GM23338 (cell line): Measurements from ENCODE around the gene ETFBKMT. TPM values are rescaled to one million over a fixed set of nuclear protein-coding genes. Genes with fewer than 3 reads are reported as not detected.

Experiments
- ATAC-seq: fragments of 200-7000 bp; cut with Tn5 transposase; 3 replicates; pipeline ENCODE4 v1.9.1; 2020
- DNase-seq: peaks from one replicate; pipeline ENCODE4 v3.0.0-alpha.2; 2015; ENCODE audit warnings: low spot score
- H2AFZ ChIP-seq: fragments of 200-600 bp; sonication (generic); 2 replicates; pipeline ENCODE4 v1.8.0; 2016; ENCODE audit warnings: antibody characterized with exemption, mild to moderate bottlenecking, moderate library complexity
- H3F3A ChIP-seq: fragments of 200-600 bp; sonication (generic); replicated peaks from 2 replicates; pipeline ENCODE4 v1.8.0; 2017; ENCODE audit warnings: antibody characterized with exemption, mixed run types, low read depth
- H3K27ac ChIP-seq: fragments of 200-600 bp; sonication (generic); 2 replicates; pipeline ENCODE4 v1.6.1; 2016; ENCODE audit warnings: low read depth
- H3K27me3 ChIP-seq: fragments of 200-600 bp; sonication (generic); 2 replicates; pipeline ENCODE4 v1.8.0; 2016; ENCODE audit warnings: mild to moderate bottlenecking, mixed run types, moderate library complexity; ENCODE audit not compliant: insufficient read depth
- H3K36me3 ChIP-seq: fragments of 200-600 bp; sonication (generic); 2 replicates; pipeline ENCODE4 v1.8.0; 2016; ENCODE audit warnings: mild to moderate bottlenecking; ENCODE audit not compliant: insufficient read depth
- H3K4me1 ChIP-seq: fragments of 200-600 bp; sonication (generic); 2 replicates; pipeline ENCODE4 v1.8.0; 2016; ENCODE audit warnings: mild to moderate bottlenecking, moderate library complexity; ENCODE audit not compliant: insufficient read depth
- H3K4me2 ChIP-seq: fragments of 200-600 bp; sonication (generic); 2 replicates; pipeline ENCODE4 v1.7.1; 2017; ENCODE audit warnings: mixed run types
- H3K4me3 ChIP-seq: fragments of 200-600 bp; sonication (generic); 2 replicates; pipeline ENCODE4 v1.6.1; 2016; ENCODE audit warnings: mixed run types
- H3K79me2 ChIP-seq: fragments of 200-600 bp; sonication (generic); replicated peaks from 2 replicates; pipeline ENCODE4 v1.8.0; 2017; ENCODE audit warnings: mild to moderate bottlenecking; ENCODE audit not compliant: insufficient read depth
- H3K9me2 ChIP-seq: fragments of 200-600 bp; sonication (generic); 2 replicates; pipeline ENCODE4 v1.8.0; 2017; ENCODE audit not compliant: insufficient read depth
- H4K20me1 ChIP-seq: fragments of 200-600 bp; sonication (generic); replicated peaks from 2 replicates; pipeline ENCODE4 v1.8.0; 2017; ENCODE audit warnings: mild to moderate bottlenecking; ENCODE audit not compliant: insufficient read depth
- H3K27ac Mint-ChIP-seq: 2 replicates; pipeline ENCODE4 v1.8.0; 2020; ENCODE audit warnings: inconsistent platforms, mild to moderate bottlenecking, moderate library complexity, mixed read lengths
- H3K27me3 Mint-ChIP-seq: 3 replicates; pipeline ENCODE4 v1.8.0; 2022; ENCODE audit warnings: low read depth, mild to moderate bottlenecking, moderate library complexity, mixed read lengths, inconsistent platforms; ENCODE audit not compliant: insufficient read depth, poor library complexity
- H3K36me3 Mint-ChIP-seq: 3 replicates; pipeline ENCODE4 v1.8.0; 2021; ENCODE audit warnings: low read depth, mild to moderate bottlenecking, inconsistent platforms, moderate library complexity, mixed read lengths
- H3K4me1 Mint-ChIP-seq: 3 replicates; pipeline ENCODE4 v1.8.0; 2020; ENCODE audit warnings: mild to moderate bottlenecking, inconsistent platforms, mixed read lengths
- H3K4me3 Mint-ChIP-seq: 3 replicates; pipeline ENCODE4 v1.8.0; 2021; ENCODE audit warnings: moderate library complexity, mild to moderate bottlenecking, inconsistent platforms, mixed read lengths
- H3K9me3 Mint-ChIP-seq: 3 replicates; pipeline ENCODE4 v1.8.0; 2020; ENCODE audit warnings: moderate library complexity, mild to moderate bottlenecking, inconsistent platforms, mixed read lengths
- CTCF ChIP-seq, 2 experiments: fragments of 200-600 bp in 1 of 2; sonication (generic) in 1 of 2; conservative IDR thresholded peaks; 2 replicates each; pipeline versions ENCODE4 v1.5.1 to v1.6.1; 2016 to 2017; ENCODE audit warnings: antibody characterized with exemption in 2 of 2, low read depth in 2 of 2, mild to moderate bottlenecking in 2 of 2, moderate library complexity in 1 of 2
- ETS1 ChIP-seq: IDR thresholded peaks from 2 replicates; pipeline ENCODE4 v1.6.1; 2016; ENCODE audit warnings: antibody characterized with exemption
- EZH2 ChIP-seq: fragments of 200-600 bp; sonication (generic); IDR thresholded peaks from one replicate; pipeline ENCODE4 v1.8.0; 2017; ENCODE audit warnings: antibody characterized with exemption, mild to moderate bottlenecking, low read depth; ENCODE audit not compliant: unreplicated experiment
- JUNB ChIP-seq: IDR thresholded peaks from one replicate; pipeline ENCODE4 v1.6.1; 2016; ENCODE audit warnings: antibody characterized with exemption; ENCODE audit not compliant: unreplicated experiment
- NANOG ChIP-seq: IDR thresholded peaks from 2 replicates; pipeline ENCODE4 v1.6.1; 2016; ENCODE audit warnings: antibody characterized with exemption, borderline replicate concordance
- REST ChIP-seq: IDR thresholded peaks from one replicate; pipeline ENCODE4 v1.6.1; 2018; ENCODE audit warnings: antibody characterized with exemption; ENCODE audit not compliant: unreplicated experiment
- STAT1 ChIP-seq: IDR thresholded peaks from one replicate; pipeline ENCODE4 v1.6.1; 2016; ENCODE audit warnings: antibody characterized with exemption; ENCODE audit not compliant: unreplicated experiment
- ZNF114 ChIP-seq: fragments of 250-450 bp; sonication (Bioruptor Pico); IDR thresholded peaks from 2 replicates; pipeline ENCODE4 v1.5.0; 2020; ENCODE audit warnings: mild to moderate bottlenecking, moderate library complexity
- ZNF462 ChIP-seq: fragments of 250-450 bp; sonication (Bioruptor Pico); IDR thresholded peaks from 2 replicates; pipeline ENCODE4 v1.5.0; 2020; ENCODE audit warnings: mild to moderate bottlenecking, moderate library complexity
- polyA plus RNA-seq: library from polyadenylated mRNA; unstranded; fragments of >200 nt; fragmentation: Nextera tagmentation; extraction: Ambion mirVana; gene quantifications from 2 replicates; pipeline ENCODE4 v1.2.1, GENCODE V29; 2016
- total RNA-seq: library from RNA; depleted of rRNA; stranded (reverse); fragments of >200 nt; shearing (Covaris generic); gene quantifications from 2 replicates; pipeline ENCODE4 v1.2.3, GENCODE V29; 2014

The ETFBKMT gene
- total and polyA plus RNA-seq, 2 experiments from 2014 or later, result 0.79 to 3.2 TPM

- no peaks in the 10 kb centered on the region for H4K20me1 ChIP-seq
- H3K4me2 ChIP-seq, result no peak overlapping the region
- H3K4me3 Mint-ChIP-seq, result no peak overlapping the region
- no peaks in the 10 kb centered on the region for H3F3A ChIP-seq
- H3K27ac Mint-ChIP-seq, result no peak overlapping the region
- no peaks in the 10 kb centered on the region for H3K36me3 ChIP-seq
- H2AFZ ChIP-seq, result no peak overlapping the region
- no peak overlapping the region for H3K27ac ChIP-seq
- H3K79me2 ChIP-seq, result no peaks in the 10 kb centered on the region
- no peaks in the 10 kb centered on the region for H3K4me1 ChIP-seq
- no peak overlapping the region for H3K4me3 ChIP-seq
- H3K27me3 ChIP-seq, result no peaks in the 10 kb centered on the region
- peak; percentile 40 to 67 for TF ChIP-seq CTCF (conservative IDR thresholded peaks at IDR 0.05; ENCODE audit: low read depth in 2 of 2)
- no peak for TF ChIP-seq ZNF462 (CRISPR knock-in tag)
- peak; percentile 70 for ATAC-seq
- H3K9me3 Mint-ChIP-seq, result no peaks in the 10 kb centered on the region; the same call in 2 of the 3 replicates
- no peaks in the 10 kb centered on the region for H3K4me1 Mint-ChIP-seq
- no peaks in the 10 kb centered on the region for H3K9me2 ChIP-seq
- H3K27me3 Mint-ChIP-seq, result peaks cover 2% of the 10 kb centered on the region
- H3K36me3 Mint-ChIP-seq, result peaks cover 2% of the 10 kb centered on the region; the same call in 1 of the 3 replicates
- DNase-seq, result peak; percentile 60
Measured at GRCh38 chr12:31702047-31702446, 42.6 kb downstream of the ETFBKMT start.

- ATAC-seq (no peak), DNase-seq (no peak)
- Histone ChIP-seq H3K4me1 (no peaks in the 10 kb centered on the region), H3F3A (no peaks in the 10 kb centered on the region), H3K4me2 (no peak overlapping the region), H2AFZ (no peak overlapping the region), H3K9me2 (no peaks in the 10 kb centered on the region), H3K27ac (no peak overlapping the region), H3K27me3 (no peaks in the 10 kb centered on the region), H3K4me3 (no peak overlapping the region), H4K20me1 (no peaks in the 10 kb centered on the region), H3K36me3 (peaks cover 7% of the 10 kb centered on the region), H3K79me2 (no peaks in the 10 kb centered on the region)
- Mint-ChIP-seq H3K4me1 (no peaks in the 10 kb centered on the region), H3K9me3 (peaks cover 18% of the 10 kb centered on the region), H3K36me3 (peaks cover 28% of the 10 kb centered on the region), H3K27ac (no peak overlapping the region), H3K27me3 (peaks cover 4% of the 10 kb centered on the region), H3K4me3 (no peak overlapping the region)
- TF ChIP-seq STAT1, result no peak
- no peak for TF ChIP-seq ETS1
- no peak for TF ChIP-seq REST
- no peak for TF ChIP-seq NANOG
- TF ChIP-seq ZNF114 (CRISPR knock-in tag), result no peak
- no peak for TF ChIP-seq EZH2
- TF ChIP-seq JUNB, result no peak
Measured at GRCh38 chr12:31705621-31706020, 46.1 kb downstream of the ETFBKMT start.
